Astrocyte of the cerebellum (primary cell): ENCODE measurements around the gene ZFP3.

Experiments
- DNase-seq: peaks from one replicate; pipeline ENCODE4 v3.0.0-alpha.2; 2011; ENCODE audit warnings: low read depth
- H3K4me3 ChIP-seq: 2 replicates; pipeline ENCODE4 v1.5.1; 2011; ENCODE audit warnings: mild to moderate bottlenecking, low read depth, low read length, moderate library complexity
- CTCF ChIP-seq: IDR thresholded peaks from 2 replicates; pipeline ENCODE4 v1.5.1; 2012; ENCODE audit warnings: low read length, low read depth, moderate library complexity, mild to moderate bottlenecking; ENCODE audit errors: missing control alignments
- in situ Hi-C: cut with HindIII; loops from 2 replicates; pipeline ENCODE4 v1.10.0; 2017; ENCODE audit warnings: low sequenced_read_pairs

The ZFP3 gene

GRCh38 chr17:5097101-5097834 is 19.0 kb downstream of the ZFP3 start:
- no peak for DNase-seq
- H3K4me3 ChIP-seq: no peak overlapping the region
- in situ Hi-C loops: no loop called here
- no peak for TF ChIP-seq CTCF

- TF ChIP-seq CTCF: no peak
- no peak overlapping the region for H3K4me3 ChIP-seq
- no peak for DNase-seq
- in situ Hi-C loops: no loop called here
These were observed 21.0 kb downstream of the ZFP3 start for GRCh38 chr17:5099271-5099670.

- in situ Hi-C loops: no loop called here
- no peak for TF ChIP-seq CTCF
- H3K4me3 ChIP-seq: no peak overlapping the region
- DNase-seq: no peak
These were observed 22.6 kb downstream of the ZFP3 start for GRCh38 chr17:5100832-5101231.

GRCh38 chr17:5110816-5111215 is 32.5 kb downstream of the ZFP3 start:
- no peak for TF ChIP-seq CTCF
- in situ Hi-C loops: no loop called here
- peak overlapping the region; percentile 78 for H3K4me3 ChIP-seq
- no peak for DNase-seq

- peak within 1 kb of the TSS; percentile 78 for H3K4me3 ChIP-seq
- peak; percentile 80 for DNase-seq
- in situ Hi-C loops: no loop called here
- TF ChIP-seq CTCF: no peak
These were observed 33.3 kb downstream of the ZFP3 start, which contains the start of gene ZNF232 for GRCh38 chr17:5111402-5112204. TSS of gene ZNF232 (minus strand) at chr17:5111878. CDS start at chr17:5111822, 56 bp downstream.

GRCh38 chr17:5115673-5116651 is 37.7 kb downstream of the ZFP3 start, which contains the start of gene USP6:
TSS of gene USP6 (plus strand) at chr17:5116032. CDS start at chr17:5130368, 14,336 bp downstream.
- no peak for TF ChIP-seq CTCF
- H3K4me3 ChIP-seq: no peak within 1 kb of the TSS
- in situ Hi-C loops: no loop called here
- DNase-seq: no peak
